HG03571 (cell line): ENCODE results near the gene RALGAPA1.
"Not testable (repeated sequence)": the region's sequence is repeated elsewhere in the genome, so short reads cannot be mapped to it uniquely, and the experiment has no call there.

ENCODE experiments used
- ATAC-seq: cut with Tn5 transposase; IDR thresholded peaks from one replicate; pipeline ENCODE4 v1.9.1; 2021; ENCODE audit not compliant: unreplicated experiment

The RALGAPA1 gene

GRCh38 chr14:35822501-35822900 is 13.4 kb upstream of the RALGAPA1 start:
- no peak for ATAC-seq

- ATAC-seq: no peak
Observed at GRCh38 chr14:35821564-35822411, 12.7 kb upstream of the RALGAPA1 start.

- no peak for ATAC-seq
Observed at GRCh38 chr14:35819591-35820540, 10.8 kb upstream of the RALGAPA1 start.

GRCh38 chr14:35818346-35819115 is 9.4 kb upstream of the RALGAPA1 start:
- no peak for ATAC-seq

GRCh38 chr14:35814371-35815005 is 5.4 kb upstream of the RALGAPA1 start:
- no peak for ATAC-seq

- ATAC-seq: no peak
Observed at GRCh38 chr14:35810963-35811362, 1.9 kb upstream of the RALGAPA1 start.

GRCh38 chr14:35809597-35809996 is 502 bp upstream of the RALGAPA1 start:
- ATAC-seq: no peak

- ATAC-seq: no peak
Observed at GRCh38 chr14:35808076-35808637, 938 bp downstream of the RALGAPA1 start.

GRCh38 chr14:35807131-35807961 is 1.7 kb downstream of the RALGAPA1 start:
- no peak for ATAC-seq

- no peak for ATAC-seq
Observed at GRCh38 chr14:35806006-35806907, 2.8 kb downstream of the RALGAPA1 start.

GRCh38 chr14:35797796-35798195 is 11.3 kb downstream of the RALGAPA1 start:
- no peak for ATAC-seq

- no peak for ATAC-seq
Observed at GRCh38 chr14:35789651-35790050, 19.4 kb downstream of the RALGAPA1 start.

GRCh38 chr14:35786856-35787255 is 22.2 kb downstream of the RALGAPA1 start:
- no peak for ATAC-seq

- ATAC-seq: no peak
Observed at GRCh38 chr14:35783699-35784098, 25.4 kb downstream of the RALGAPA1 start.

GRCh38 chr14:35779368-35779767 is 29.7 kb downstream of the RALGAPA1 start:
- ATAC-seq: no peak

- not testable (repeated sequence) for ATAC-seq
Observed at GRCh38 chr14:35777550-35777949, 31.5 kb downstream of the RALGAPA1 start.

GRCh38 chr14:35776823-35777222 is 32.3 kb downstream of the RALGAPA1 start:
- ATAC-seq: no peak

- ATAC-seq: not testable (repeated sequence)
Observed at GRCh38 chr14:35776085-35776484, 33.0 kb downstream of the RALGAPA1 start.
